Fibroblast of lung (primary cell): Measurements from ENCODE around the gene CRTC1.

Experiments
- EZH2 ChIP-seq: IDR thresholded peaks from 2 replicates; pipeline ENCODE4 v1.5.1; 2012; ENCODE audit warnings: low read length, control low read depth, mild to moderate bottlenecking; ENCODE audit errors: missing control alignments
- TF ChIP-seq, protein P1 (sequence below), 2 donors: IDR thresholded peaks in 1 of 2; conservative IDR thresholded peaks in 1 of 2; 1 replicate in 1 of 2; 2 replicates in 1 of 2; pipeline ENCODE4 v1.5.1; 2011 to 2012; ENCODE audit warnings: low read length in 2 of 2, control low read depth in 1 of 2, inconsistent platforms in 1 of 2, low read depth in 1 of 2, mild to moderate bottlenecking in 1 of 2

GRCh38 chr19:18781885-18782527, 98.5 kb downstream of the CRTC1 start:
- TF ChIP-seq, protein P1, sequence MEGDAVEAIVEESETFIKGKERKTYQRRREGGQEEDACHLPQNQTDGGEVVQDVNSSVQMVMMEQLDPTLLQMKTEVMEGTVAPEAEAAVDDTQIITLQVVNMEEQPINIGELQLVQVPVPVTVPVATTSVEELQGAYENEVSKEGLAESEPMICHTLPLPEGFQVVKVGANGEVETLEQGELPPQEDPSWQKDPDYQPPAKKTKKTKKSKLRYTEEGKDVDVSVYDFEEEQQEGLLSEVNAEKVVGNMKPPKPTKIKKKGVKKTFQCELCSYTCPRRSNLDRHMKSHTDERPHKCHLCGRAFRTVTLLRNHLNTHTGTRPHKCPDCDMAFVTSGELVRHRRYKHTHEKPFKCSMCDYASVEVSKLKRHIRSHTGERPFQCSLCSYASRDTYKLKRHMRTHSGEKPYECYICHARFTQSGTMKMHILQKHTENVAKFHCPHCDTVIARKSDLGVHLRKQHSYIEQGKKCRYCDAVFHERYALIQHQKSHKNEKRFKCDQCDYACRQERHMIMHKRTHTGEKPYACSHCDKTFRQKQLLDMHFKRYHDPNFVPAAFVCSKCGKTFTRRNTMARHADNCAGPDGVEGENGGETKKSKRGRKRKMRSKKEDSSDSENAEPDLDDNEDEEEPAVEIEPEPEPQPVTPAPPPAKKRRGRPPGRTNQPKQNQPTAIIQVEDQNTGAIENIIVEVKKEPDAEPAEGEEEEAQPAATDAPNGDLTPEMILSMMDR (conservative IDR thresholded peaks at IDR 0.05 in 1 of 2, IDR thresholded peaks at IDR 0.05 in 1 of 2; ENCODE audit: low read depth in 1 of 2, low read length in 2 of 2) = no peak
- TF ChIP-seq EZH2 = no peak
